ENCODE results near the gene CDYL. TPM values are rescaled to one million over a fixed set of nuclear protein-coding genes. Genes with fewer than 3 reads are reported as not detected.

Gene CDYL
- total and polyA plus RNA-seq, 2 of the 4 experiments (the other 2 are of a cell fraction) = 14.2 to 92.1 TPM

GRCh38 chr6:4912559-4912958 lies 136.4 kb downstream of the CDYL start:
- in situ Hi-C loops (cut with MboI; ENCODE audit: low sequenced_read_pairs) (no loop called here), dilution Hi-C loops (cut with HindIII; ENCODE audit: low sequenced_read_pairs, unreplicated experiment) (no loop called here), intact Hi-C loops (cut with micrococcal nuclease) (no loop called here)
- CTCF ChIA-PET = no interaction called here
- no peak overlapping the region for H4K5ac ChIP-seq (ENCODE audit: low read depth, low read length)
- H3K56ac ChIP-seq (ENCODE audit: extremely low read depth, insufficient read depth, low read length) = no peak overlapping the region
- TF ChIP-seq MXI1 (IDR thresholded peaks at IDR 0.05; ENCODE audit: borderline replicate concordance, low read depth, low read length) (no peak), USF2 (IDR thresholded peaks at IDR 0.05; ENCODE audit: low read depth, low read length) (no peak), CHD1 (IDR thresholded peaks at IDR 0.05; ENCODE audit: low read depth, low read length) (no peak), RFX5 (IDR thresholded peaks at IDR 0.05; ENCODE audit: low read depth, low read length) (no peak), ELK1 (IDR thresholded peaks at IDR 0.05; ENCODE audit: borderline replicate concordance, low read depth, low read length) (no peak), SMC3 (IDR thresholded peaks at IDR 0.05; ENCODE audit: low read depth, low read length) (no peak), MAFK (IDR thresholded peaks at IDR 0.05; ENCODE audit: low read depth, low read length) (no peak), FOS (IDR thresholded peaks at IDR 0.05; ENCODE audit: low read depth, low read length) (no peak), RAD21 (IDR thresholded peaks at IDR 0.05; ENCODE audit: low read length) (no peak), NFE2L2 (IDR thresholded peaks at IDR 0.05; ENCODE audit: low read depth, low read length) (no peak), BHLHE40 (IDR thresholded peaks at IDR 0.05; ENCODE audit: low read depth, low read length) (no peak), POLR2A (IDR thresholded peaks at IDR 0.05; ENCODE audit: low read depth, low read length) (no peak), MAZ (IDR thresholded peaks at IDR 0.05; ENCODE audit: borderline replicate concordance, low read depth, low read length) (no peak), CEBPB (IDR thresholded peaks at IDR 0.05; ENCODE audit: low read depth, low read length) (no peak), RCOR1 (IDR thresholded peaks at IDR 0.05; ENCODE audit: insufficient replicate concordance, low read length) (no peak)
- TF ChIP-seq, protein P1, sequence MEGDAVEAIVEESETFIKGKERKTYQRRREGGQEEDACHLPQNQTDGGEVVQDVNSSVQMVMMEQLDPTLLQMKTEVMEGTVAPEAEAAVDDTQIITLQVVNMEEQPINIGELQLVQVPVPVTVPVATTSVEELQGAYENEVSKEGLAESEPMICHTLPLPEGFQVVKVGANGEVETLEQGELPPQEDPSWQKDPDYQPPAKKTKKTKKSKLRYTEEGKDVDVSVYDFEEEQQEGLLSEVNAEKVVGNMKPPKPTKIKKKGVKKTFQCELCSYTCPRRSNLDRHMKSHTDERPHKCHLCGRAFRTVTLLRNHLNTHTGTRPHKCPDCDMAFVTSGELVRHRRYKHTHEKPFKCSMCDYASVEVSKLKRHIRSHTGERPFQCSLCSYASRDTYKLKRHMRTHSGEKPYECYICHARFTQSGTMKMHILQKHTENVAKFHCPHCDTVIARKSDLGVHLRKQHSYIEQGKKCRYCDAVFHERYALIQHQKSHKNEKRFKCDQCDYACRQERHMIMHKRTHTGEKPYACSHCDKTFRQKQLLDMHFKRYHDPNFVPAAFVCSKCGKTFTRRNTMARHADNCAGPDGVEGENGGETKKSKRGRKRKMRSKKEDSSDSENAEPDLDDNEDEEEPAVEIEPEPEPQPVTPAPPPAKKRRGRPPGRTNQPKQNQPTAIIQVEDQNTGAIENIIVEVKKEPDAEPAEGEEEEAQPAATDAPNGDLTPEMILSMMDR (conservative IDR thresholded peaks at IDR 0.05; ENCODE audit: low read depth, low read length) = no peak
- H3K23ac ChIP-seq (ENCODE audit: low read depth, low read length) = no peak overlapping the region
- no peak overlapping the region for H2AK9ac ChIP-seq (replicated peaks; ENCODE audit: low read depth, low read length, poor library complexity)
- POLR2A ChIA-PET (ENCODE audit: unreplicated experiment) = interaction anchor here (0.5 kb wide), 1 partner anchor 12 kb away, joined by 9 read pairs; no protein-coding TSS in a partner anchor
- H3K27ac ChIP-seq (ENCODE audit: insufficient read depth, low read length) = no peak overlapping the region
- no peak overlapping the region for H4K8ac ChIP-seq (ENCODE audit: low read depth in 2 of 2, low read length in 2 of 2)
- H2AK5ac ChIP-seq (ENCODE audit: low read depth, low read length) = no peak overlapping the region
- BruUV-seq (replicated peaks) = no TSS peak
- H3K4me3 ChIP-seq (ENCODE audit: insufficient read depth, low read depth, low read length) = no peak overlapping the region
- H3K79me1 ChIP-seq (ENCODE audit: low read depth in 1 of 2, low read length in 2 of 2) = peaks cover 28 to 80% of the 10 kb centered on the region in 2 experiments
- no peaks in the 10 kb centered on the region for H3K9me3 ChIP-seq (ENCODE audit: control insufficient read depth, insufficient read depth, low read length)
- H3K4me2 ChIP-seq (ENCODE audit: low read depth, low read length) = no peak overlapping the region
- H4K91ac ChIP-seq (ENCODE audit: insufficient read depth, low read depth, low read length) = no peak overlapping the region
- no peak for DNase-seq
- no peak overlapping the region for H2BK120ac ChIP-seq (ENCODE audit: low read depth, low read length)
- H2BK5ac ChIP-seq (ENCODE audit: low read depth, low read length, poor library complexity, severe bottlenecking) = no peak overlapping the region
- no peak overlapping the region for H3K18ac ChIP-seq (ENCODE audit: low read depth, low read length)
- H3K4ac ChIP-seq (ENCODE audit: low read depth, low read length) = no peak overlapping the region
- no peak overlapping the region for H3K14ac ChIP-seq (replicated peaks; ENCODE audit: low read depth, low read length)
- H3K9ac ChIP-seq (ENCODE audit: low read depth, low read length) = no peak overlapping the region
- H2BK20ac ChIP-seq (ENCODE audit: low read depth, low read length) = no peak overlapping the region
- peaks cover 28% of the 10 kb centered on the region for H3K9me1 ChIP-seq (ENCODE audit: insufficient read depth, low read length)
- ATAC-seq (ENCODE audit: low read depth) = no peak
- H3K36me3 ChIP-seq (ENCODE audit: control insufficient read depth, insufficient read depth, low read length) = peaks cover 2% of the 10 kb centered on the region
- H3K27me3 ChIP-seq (ENCODE audit: control insufficient read depth, insufficient read depth, low read length) = no peaks in the 10 kb centered on the region
- no CpG with 5 or more reads among the region's 5 CpGs for WGBS, 2 experiments (ENCODE audit: extremely low coverage in 2 of 2, insufficient read length in 1 of 2)
- H3K4me1 ChIP-seq (ENCODE audit: control insufficient read depth, insufficient read depth, low read length) = peaks cover 18% of the 10 kb centered on the region
- H2AFZ ChIP-seq (replicated peaks; ENCODE audit: low read length, poor library complexity) = no peak overlapping the region
- H2BK15ac ChIP-seq (ENCODE audit: low read depth, low read length) = no peak overlapping the region
- H4K20me1 ChIP-seq (ENCODE audit: insufficient read depth, low read length) = peaks cover 29% of the 10 kb centered on the region

All from IMR-90 (cell line).